GM04503 (cell line): ENCODE results near the gene WDR93.

Experiments
- DNase-seq: peaks from one replicate; pipeline ENCODE4 v3.0.0-alpha.2; 2012; ENCODE audit warnings: low read depth

The WDR93 gene

GRCh38 chr15:89690276-89691218 is at the start of gene WDR93, which contains the start of gene PEX11A:
TSS of gene WDR93 (plus strand) at chr15:89690811. CDS start at chr15:89701747, 10,936 bp downstream.
TSS of gene PEX11A (minus strand) at chr15:89690754. CDS start at chr15:89690632, 122 bp downstream.
- DNase-seq, result peak; percentile 21

DNA sequence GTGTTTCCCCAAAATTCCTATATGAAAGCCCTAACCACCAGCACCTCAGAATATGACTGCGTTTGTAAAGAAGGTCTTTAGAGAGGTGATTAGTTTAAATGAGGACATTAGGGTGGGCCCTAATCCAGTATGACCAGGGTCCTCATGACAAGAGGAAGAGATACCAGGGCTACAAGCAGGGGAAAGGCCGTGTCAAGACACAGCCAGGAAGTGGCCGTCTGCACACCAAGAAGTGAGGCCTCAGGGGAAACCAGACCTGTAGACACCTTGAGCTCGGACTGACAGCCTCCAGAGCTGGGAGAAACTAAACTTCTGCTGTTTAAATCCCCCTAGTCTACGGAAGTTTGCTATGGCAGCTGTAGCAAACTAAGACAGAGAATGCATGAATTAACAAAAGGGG is 49.6 kb upstream of the WDR93 start:
- no peak for DNase-seq

DNA sequence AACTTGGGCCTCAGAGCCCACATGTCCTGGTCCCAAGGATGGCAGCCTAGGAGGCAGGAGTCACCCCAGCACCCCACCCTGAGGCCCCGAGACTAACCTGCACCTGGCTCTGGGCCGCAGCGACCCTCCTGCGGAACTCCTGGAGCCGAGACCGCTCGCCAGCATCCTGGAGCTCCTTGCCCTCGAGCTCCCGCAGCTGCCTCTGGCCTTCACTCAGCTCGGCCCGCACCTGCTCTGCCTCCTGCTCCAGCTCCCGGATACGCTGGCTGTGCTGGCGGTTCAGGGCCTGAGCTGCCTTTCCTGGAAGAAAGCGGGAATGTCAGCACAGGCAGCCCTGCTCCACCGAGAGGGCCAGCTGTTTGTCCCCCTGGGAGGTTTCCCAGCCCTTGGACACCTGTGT is 48.5 kb upstream of the WDR93 start:
- no peak for DNase-seq

DNA sequence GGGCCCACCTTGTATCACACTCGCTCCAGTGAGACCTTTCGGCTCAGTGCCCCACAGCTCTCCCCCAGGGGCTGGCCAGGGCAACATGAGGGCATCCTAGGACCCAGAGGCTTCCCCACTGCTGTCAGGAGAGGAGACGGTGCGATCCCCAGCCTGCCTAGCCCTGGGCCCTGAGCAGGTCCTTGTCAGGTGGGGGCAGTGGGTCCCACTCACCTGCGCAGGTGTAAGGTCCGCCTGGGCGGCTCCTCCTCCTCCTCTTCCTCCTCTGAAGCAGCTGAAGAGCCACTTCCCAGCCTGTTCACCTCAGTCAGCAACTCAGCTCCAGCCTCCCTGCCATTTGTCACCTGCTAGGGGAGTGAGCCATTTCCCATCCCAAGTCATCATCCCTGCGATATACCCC is 44.9 kb upstream of the WDR93 start:
- no peak for DNase-seq

DNA sequence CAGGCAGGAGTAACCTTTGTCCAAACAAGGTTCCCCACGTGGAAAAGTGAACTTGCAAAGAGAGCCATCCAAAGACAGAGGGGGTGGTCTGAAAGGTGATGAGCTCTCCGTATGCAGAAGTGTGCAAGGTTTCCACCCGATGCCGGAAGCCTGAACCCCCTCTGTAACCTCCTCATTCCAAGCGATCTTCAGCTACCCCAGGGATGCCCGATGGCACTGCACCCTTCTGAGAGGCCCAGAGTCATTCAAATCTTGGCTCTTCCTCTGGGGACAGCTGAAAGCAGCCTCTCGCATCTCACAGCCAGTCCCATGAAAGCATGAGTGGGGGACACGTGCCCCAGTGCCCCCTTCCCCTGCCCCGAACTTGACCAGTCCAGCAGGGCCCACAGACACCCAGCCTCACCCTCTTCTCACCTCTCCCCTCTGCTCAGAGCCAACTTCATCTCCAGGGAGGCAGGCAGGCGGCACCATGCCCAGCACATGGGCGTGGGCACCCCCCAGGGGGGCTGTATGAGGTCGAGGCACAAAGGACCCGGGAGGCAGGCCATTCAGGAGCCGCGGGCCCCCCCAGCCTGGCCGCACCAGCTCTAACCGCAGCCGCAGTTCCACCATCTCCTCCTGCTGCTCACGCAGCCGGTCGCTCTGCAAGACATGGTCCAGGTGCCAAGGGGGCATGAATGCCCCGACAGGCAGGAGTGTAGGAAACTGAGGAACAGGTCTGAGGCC is 44.0 kb upstream of the WDR93 start:
- no peak for DNase-seq

DNA sequence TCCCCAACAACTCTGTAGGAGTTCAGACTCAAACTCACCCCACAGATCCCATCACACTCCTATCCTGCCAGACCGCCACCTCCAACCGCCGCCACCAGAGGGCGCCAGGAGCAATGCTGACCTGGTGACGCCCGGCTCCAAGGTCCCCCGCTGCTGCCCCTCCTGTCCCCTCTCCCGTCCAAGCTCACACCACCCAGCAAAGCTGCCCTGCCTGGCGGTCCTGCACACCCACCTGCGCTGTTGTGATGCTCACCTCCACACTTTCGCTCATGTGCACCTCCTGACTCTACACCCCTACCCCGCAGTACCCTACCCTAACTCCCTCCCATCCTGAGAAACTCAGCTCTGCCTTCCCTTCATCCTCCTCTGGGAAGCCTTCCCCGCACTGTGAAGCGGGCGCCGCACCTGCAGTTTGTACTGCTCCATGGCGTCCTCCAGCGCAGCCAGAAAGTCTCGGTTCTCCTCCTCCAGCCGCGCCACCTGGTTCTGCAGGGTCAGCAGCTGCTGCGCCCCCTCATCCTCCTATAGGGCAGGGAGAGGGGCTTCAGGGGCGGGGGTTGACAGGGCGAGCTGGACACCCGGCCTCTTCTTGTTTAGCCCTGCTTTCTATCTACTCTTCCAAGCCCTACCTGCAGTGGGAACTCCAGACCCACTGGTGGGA is 43.3 kb upstream of the WDR93 start:
- no peak for DNase-seq

DNA sequence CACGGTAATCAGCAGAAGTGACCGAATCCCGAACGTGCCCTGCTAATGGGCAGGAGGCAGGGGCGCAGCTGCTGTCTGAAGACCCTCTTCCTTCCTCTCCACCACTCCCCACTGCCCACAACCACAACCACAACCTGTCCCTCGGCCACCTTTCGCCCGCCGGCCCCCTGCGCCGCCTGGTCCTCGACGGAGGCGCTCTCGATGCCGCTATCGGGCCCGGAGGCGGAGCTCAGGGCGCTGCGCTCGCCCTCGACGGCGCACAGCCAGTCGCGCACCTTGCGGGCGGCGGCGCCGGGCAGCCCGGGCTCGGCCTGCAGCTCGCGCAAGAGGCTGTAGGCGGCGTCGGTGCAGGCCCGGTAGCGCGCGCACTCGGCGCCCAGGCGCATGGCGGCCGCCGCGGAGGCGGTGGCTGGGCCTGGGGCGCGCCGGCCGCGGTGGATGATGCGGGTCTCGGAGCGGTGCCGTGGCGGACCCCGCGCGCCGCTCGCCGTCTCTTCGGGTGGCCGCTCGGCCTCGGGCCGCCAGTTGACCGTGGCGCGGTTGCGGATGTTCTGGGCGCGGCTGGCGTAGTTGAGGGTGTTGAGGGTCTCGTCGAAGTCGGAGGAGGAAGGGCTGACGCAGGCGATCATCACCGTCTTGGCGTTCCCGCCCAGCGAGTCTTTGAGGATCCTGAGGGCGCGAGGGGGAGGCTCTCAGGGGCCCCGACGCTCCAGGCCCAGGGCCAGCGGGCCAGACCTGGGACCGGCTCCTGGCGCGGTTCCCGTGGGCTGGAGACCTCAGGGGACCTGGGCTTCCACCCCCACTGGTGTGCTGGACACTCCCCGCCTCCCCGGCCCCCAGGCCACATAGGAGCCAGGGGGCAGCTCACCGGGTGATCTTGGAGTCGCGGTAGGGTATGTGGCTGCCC is 42.3 kb upstream of the WDR93 start:
- no peak for DNase-seq

GRCh38 chr15:89649013-89649625 is 41.5 kb upstream of the WDR93 start:
- no peak for DNase-seq

- DNase-seq, result no peak
Measured at GRCh38 chr15:89649716-89650115, 40.9 kb upstream of the WDR93 start.

- no peak for DNase-seq
Measured at GRCh38 chr15:89652131-89652530, 38.5 kb upstream of the WDR93 start.

DNA sequence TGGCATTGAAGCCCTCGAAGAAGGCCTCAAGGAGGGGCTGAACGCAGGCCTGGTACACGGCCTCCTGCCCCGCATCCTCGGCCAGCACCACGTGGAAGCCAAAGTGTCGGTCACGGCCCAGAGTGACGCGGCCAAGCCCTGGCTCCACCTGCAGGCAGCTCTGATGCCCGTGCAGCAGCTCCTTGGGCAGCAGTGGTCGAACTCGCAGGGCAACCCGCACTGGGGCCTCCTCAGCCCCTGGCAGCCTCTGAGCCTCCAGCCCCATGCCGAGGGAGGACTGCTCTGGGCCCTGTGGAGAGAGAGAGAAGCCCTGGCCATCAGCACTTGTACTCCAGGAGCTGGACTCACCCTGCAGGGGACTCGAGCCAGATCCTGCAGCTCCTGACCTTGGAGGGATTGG is 37.9 kb upstream of the WDR93 start:
- DNase-seq, result no peak

- no peak for DNase-seq
Measured at GRCh38 chr15:89653578-89653977, 37.0 kb upstream of the WDR93 start.

DNA sequence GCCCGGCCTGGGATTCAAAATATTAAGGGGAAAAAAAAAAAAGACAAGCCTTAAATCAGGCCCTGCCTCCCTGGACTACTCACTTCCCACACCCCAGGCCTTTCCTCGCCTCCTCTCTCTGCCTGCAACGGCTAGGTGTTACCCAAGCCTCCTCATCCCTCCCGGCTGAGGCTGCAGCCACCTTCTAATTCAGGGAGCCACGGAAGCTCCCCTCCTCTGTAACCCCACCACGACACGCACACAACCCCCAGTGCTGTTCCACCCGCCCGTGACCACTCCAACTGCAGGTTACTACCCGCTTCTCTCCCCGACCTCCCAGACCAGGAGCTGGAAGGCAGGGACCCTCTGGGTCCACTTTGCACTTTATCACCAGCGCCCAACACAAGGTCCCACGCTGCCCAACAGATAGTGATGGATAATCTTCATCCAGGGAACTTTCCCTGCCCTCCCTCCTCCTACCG is 36.3 kb upstream of the WDR93 start:
- DNase-seq, result no peak

GRCh38 chr15:89654847-89655805 is 35.5 kb upstream of the WDR93 start, which contains the start of gene KIF7:
TSS of gene KIF7 (minus strand) at chr15:89655467. CDS start at chr15:89652930, 2,537 bp downstream.
- no peak for DNase-seq

DNA sequence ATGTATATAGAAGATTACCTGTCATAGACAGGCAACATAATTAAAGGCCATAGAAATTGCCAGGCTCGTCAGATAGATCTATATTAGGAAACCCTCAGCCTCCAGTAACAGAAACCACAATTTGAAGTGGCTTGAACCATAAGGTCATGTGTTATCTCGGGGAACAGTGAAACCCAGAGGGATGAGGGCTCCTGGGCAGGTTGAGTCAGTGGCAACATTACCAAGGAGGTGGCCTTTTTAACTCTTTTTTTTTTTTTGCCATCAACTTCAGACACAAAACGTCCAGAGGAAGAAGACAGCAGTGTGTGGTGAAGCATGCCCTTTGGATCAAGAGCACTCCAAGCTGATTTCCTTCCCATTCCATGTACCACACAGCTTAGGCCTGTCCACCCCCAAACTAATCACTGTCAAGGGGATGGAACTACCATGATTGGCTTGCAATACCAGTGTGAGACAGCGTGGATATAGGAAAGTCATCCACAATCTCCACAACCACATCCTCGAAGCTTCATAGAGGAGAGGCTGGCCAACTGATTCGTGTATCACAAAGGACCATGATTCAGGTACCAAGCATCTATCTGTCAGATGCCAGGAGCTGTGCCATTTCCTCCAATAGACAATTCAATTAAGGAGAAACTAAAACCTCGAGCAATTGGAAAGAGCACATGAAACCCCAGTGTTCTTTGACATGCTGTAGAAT is 34.3 kb upstream of the WDR93 start:
- no peak for DNase-seq

DNA sequence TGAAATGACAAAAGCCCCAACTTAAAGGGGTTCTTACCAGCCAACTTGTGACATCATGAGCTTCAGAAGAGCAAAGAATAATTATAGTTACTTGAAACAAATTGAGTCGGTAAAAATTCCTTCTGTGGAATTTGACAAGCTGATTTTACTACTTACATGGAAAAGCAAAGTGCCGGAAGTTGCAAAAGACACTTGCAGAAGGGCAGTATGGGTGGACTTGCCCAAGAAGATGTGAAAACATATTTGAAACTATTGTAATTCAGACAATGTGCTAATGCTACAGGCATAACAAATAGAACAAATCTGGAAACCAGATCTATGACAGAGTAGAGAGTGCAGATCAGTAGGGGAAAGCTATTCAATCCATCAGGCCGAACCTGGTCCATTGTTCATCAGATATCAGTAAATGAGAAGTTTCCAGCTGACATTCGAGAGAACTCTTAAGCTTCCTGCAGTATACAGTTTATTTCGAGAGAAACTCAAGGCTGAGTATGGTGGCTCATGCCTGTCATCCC is 32.9 kb upstream of the WDR93 start:
- DNase-seq, result peak; percentile 45

DNA sequence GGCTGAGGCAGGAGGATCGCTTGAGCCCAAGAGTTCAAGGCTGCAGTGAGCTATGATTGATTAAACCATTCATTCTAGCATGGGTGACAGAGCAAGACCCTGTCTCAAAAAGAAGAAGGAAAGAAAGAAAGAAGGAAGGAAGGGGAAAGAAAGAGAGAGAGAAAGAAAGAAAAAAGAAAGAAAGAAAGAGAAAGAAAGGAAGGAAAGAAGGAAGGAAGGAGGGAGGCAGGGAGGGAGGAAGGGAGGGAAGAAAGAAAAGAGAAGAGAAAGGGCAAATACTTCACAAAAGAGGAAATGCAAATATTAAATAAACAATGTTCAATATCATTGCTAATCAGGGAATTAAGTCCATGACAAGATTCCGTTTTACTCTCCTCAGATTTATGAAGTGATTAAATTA is 31.3 kb upstream of the WDR93 start:
- DNase-seq, result no peak

GRCh38 chr15:89660556-89660955 is 30.1 kb upstream of the WDR93 start:
- DNase-seq, result no peak
